ENCODE results near the gene RPL28. TPM values are rescaled to one million over a fixed set of nuclear protein-coding genes. Genes with fewer than 3 reads are reported as not detected.

Gene RPL28
- total and polyA plus RNA-seq, 9 donors, result 391 to 2,645 (median 2,257) TPM

- WGBS, 3 donors, result 63 to 98% (median 77%) methylated on average over 3 of the region's 3 CpGs
- TF ChIP-seq POLR2A (IDR thresholded peaks at IDR 0.05) (no peak), EP300 (IDR thresholded peaks at IDR 0.05) (no peak)
- TF ChIP-seq, protein P1, sequence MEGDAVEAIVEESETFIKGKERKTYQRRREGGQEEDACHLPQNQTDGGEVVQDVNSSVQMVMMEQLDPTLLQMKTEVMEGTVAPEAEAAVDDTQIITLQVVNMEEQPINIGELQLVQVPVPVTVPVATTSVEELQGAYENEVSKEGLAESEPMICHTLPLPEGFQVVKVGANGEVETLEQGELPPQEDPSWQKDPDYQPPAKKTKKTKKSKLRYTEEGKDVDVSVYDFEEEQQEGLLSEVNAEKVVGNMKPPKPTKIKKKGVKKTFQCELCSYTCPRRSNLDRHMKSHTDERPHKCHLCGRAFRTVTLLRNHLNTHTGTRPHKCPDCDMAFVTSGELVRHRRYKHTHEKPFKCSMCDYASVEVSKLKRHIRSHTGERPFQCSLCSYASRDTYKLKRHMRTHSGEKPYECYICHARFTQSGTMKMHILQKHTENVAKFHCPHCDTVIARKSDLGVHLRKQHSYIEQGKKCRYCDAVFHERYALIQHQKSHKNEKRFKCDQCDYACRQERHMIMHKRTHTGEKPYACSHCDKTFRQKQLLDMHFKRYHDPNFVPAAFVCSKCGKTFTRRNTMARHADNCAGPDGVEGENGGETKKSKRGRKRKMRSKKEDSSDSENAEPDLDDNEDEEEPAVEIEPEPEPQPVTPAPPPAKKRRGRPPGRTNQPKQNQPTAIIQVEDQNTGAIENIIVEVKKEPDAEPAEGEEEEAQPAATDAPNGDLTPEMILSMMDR (IDR thresholded peaks at IDR 0.05), result no peak
These were observed 18.9 kb upstream of the RPL28 start for GRCh38 chr19:55366790-55367189.

DNA sequence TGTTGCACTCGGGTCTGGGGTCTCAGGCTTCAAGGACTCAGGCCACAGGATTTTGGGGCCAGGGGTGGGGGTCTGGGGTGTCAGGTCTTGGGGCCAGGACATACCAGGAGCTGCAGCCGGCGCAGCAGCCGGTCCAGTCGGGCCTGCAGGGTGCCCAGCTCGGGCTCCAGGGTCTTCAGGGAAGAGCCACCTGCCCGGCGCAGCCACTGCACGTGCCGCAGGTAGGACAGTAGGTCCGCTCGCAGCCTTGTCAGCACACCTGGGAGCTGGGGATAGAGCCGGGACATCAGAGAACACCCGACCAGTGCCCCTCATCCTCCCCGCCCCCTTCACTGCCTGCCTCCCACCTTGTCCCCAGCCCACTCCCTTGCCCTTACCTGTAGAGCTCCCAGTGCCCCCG is 17.6 kb upstream of the RPL28 start:
- no peak for DNase-seq
- Histone ChIP-seq H3K27ac (no peak overlapping the region), H3K27me3 (peaks cover 2% of the 10 kb centered on the region), H3K4me1 (ENCODE audit: insufficient read depth) (no peaks in the 10 kb centered on the region), H3K36me3 (no peaks in the 10 kb centered on the region), H3K4me3 (no peak overlapping the region), H3K9me3 (no peaks in the 10 kb centered on the region)
- no peak for TF ChIP-seq POLR2A (IDR thresholded peaks at IDR 0.05)
- TF ChIP-seq, protein P1 (IDR thresholded peaks at IDR 0.05), result no peak
- TF ChIP-seq EP300 (IDR thresholded peaks at IDR 0.05), result no peak
- 86 to 88% (median 88%) methylated on average over 16 of the region's 16 CpGs for WGBS, 3 donors
- intact Hi-C loops (cut with DNase I), result no loop called here

More at GRCh38 chr19:55366790-55367189, 18.9 kb upstream of the RPL28 start:
- no peaks in the 10 kb centered on the region for H3K36me3 ChIP-seq
- H3K27ac ChIP-seq, result no peak overlapping the region
- no peaks in the 10 kb centered on the region for H3K4me1 ChIP-seq (ENCODE audit: insufficient read depth)
- no peak overlapping the region for H3K4me3 ChIP-seq
- no peak for DNase-seq
- H3K9me3 ChIP-seq, result no peaks in the 10 kb centered on the region
- intact Hi-C loops (cut with DNase I), result no loop called here
- H3K27me3 ChIP-seq, result peaks cover 2% of the 10 kb centered on the region

- intact Hi-C loops (cut with DNase I), result no loop called here
- H3K27ac ChIP-seq, result no peak overlapping the region
- H3K36me3 ChIP-seq, result no peaks in the 10 kb centered on the region
- 3 to 15% (median 5%) methylated on average over 25 to 54 of the region's 54 CpGs for WGBS, 3 donors
- TF ChIP-seq, protein P1 (IDR thresholded peaks at IDR 0.05), result no peak
- TF ChIP-seq POLR2A (IDR thresholded peaks at IDR 0.05) (no peak), EP300 (IDR thresholded peaks at IDR 0.05) (no peak)
- H3K4me3 ChIP-seq, result no peak overlapping the region
- H3K27me3 ChIP-seq, result peaks cover 2% of the 10 kb centered on the region
- no peaks in the 10 kb centered on the region for H3K4me1 ChIP-seq (ENCODE audit: insufficient read depth)
- no peak for DNase-seq
- H3K9me3 ChIP-seq, result no peaks in the 10 kb centered on the region
These were observed 16.8 kb upstream of the RPL28 start for GRCh38 chr19:55368701-55369563.

- Histone ChIP-seq H3K9me3 (no peaks in the 10 kb centered on the region), H3K27me3 (peaks cover 2% of the 10 kb centered on the region), H3K36me3 (no peaks in the 10 kb centered on the region), H3K4me1 (ENCODE audit: insufficient read depth) (no peaks in the 10 kb centered on the region), H3K4me3 (no peak overlapping the region), H3K27ac (no peak overlapping the region)
- DNase-seq, result no peak
- TF ChIP-seq, protein P1 (IDR thresholded peaks at IDR 0.05), result no peak
- TF ChIP-seq POLR2A (IDR thresholded peaks at IDR 0.05), result no peak
- no peak for TF ChIP-seq EP300 (IDR thresholded peaks at IDR 0.05)
- intact Hi-C loops (cut with DNase I), result loop anchor here in 2 of 4 donors (10.0 kb wide), 2 partner anchors 85 to 225 kb away; partner anchors contain the start of genes BRSK1 (in 1 of the 2), HSPBP1 (in 1 of the 2) and TNNT1 (in 1 of the 2)
- WGBS, 3 donors, result 1 to 3% (median 1%) methylated on average over 25 to 57 of the region's 59 CpGs
These were observed 16.0 kb upstream of the RPL28 start for GRCh38 chr19:55369653-55370304.

Data from ovary (tissue), 9 donors.